Calu3 (cell line): ENCODE measurements around the gene SMO. TPM values are rescaled to one million over a fixed set of nuclear protein-coding genes. Genes with fewer than 3 reads are reported as not detected.

ENCODE experiments used
- BruUV-seq: library from RNA; stranded (reverse); fragments of 400-500 nt; replicated peaks from 2 replicates; lab custom pipeline; 2021; lab: Mats Ljungman, UMichigan
- CTCF ChIA-PET: fragments of 300-600 bp; sonication (Branson Sonifier 250); formaldehyde crosslinking; loops from one replicate; lab custom pipeline; 2022; ENCODE audit warnings: antibody characterized with exemption; lab: Charles Lee
- DNase-seq: peaks from one replicate; pipeline ENCODE4 v3.0.0; 2022
- H3K27ac Mint-ChIP-seq: one replicate; pipeline ENCODE4 v1.8.0; 2022; ENCODE audit warnings: mixed read lengths; ENCODE audit not compliant: unreplicated experiment
- H3K27me3 Mint-ChIP-seq: one replicate; pipeline ENCODE4 v1.8.0; 2022; ENCODE audit warnings: mixed read lengths; ENCODE audit not compliant: unreplicated experiment
- H3K36me3 Mint-ChIP-seq: one replicate; pipeline ENCODE4 v1.8.0; 2022; ENCODE audit warnings: mild to moderate bottlenecking, moderate library complexity, mixed read lengths; ENCODE audit not compliant: insufficient read depth, unreplicated experiment
- H3K4me1 Mint-ChIP-seq: one replicate; pipeline ENCODE4 v1.8.0; 2022; ENCODE audit warnings: mild to moderate bottlenecking, low read depth, mixed read lengths; ENCODE audit not compliant: unreplicated experiment
- H3K4me3 Mint-ChIP-seq: one replicate; pipeline ENCODE4 v1.8.0; 2022; ENCODE audit warnings: mild to moderate bottlenecking, low read depth, moderate library complexity, mixed read lengths; ENCODE audit not compliant: unreplicated experiment
- H3K9me3 Mint-ChIP-seq: one replicate; pipeline ENCODE4 v1.8.0; 2022; ENCODE audit warnings: low read depth, mixed read lengths; ENCODE audit not compliant: unreplicated experiment
- CTCF ChIP-seq: fragments of 200-600 bp; IDR thresholded peaks from one replicate; pipeline ENCODE4 v1.8.0; 2022; ENCODE audit warnings: antibody characterized with exemption; ENCODE audit not compliant: unreplicated experiment
- intact Hi-C: fragments of 100-400 bp; cut with micrococcal nuclease; formaldehyde crosslinking; loops from one replicate; pipeline ENCODE4 v1.10.0; 2022; ENCODE audit not compliant: unreplicated experiment
- total RNA-seq: library from RNA; stranded (reverse); gene quantifications from 2 replicates; pipeline ENCODE4 v1.2.3, GENCODE V29; 2022

SMO gene
- total RNA-seq, 1 experiment from 2014 or later, result 3.6 TPM

GRCh38 chr7:129186749-129187260, 1.6 kb upstream of the SMO start:
- CTCF ChIA-PET, result no interaction called here
- H3K27me3 Mint-ChIP-seq, result peaks cover 41% of the 10 kb centered on the region
- DNase-seq, result no peak
- H3K36me3 Mint-ChIP-seq, result peaks cover 5% of the 10 kb centered on the region
- no peak overlapping the region for H3K4me3 Mint-ChIP-seq
- H3K9me3 Mint-ChIP-seq, result no peaks in the 10 kb centered on the region
- no TSS peak for BruUV-seq
- peaks cover 9% of the 10 kb centered on the region for H3K4me1 Mint-ChIP-seq
- intact Hi-C loops, result no loop called here
- no peak overlapping the region for H3K27ac Mint-ChIP-seq
- no peak for TF ChIP-seq CTCF

DNA sequence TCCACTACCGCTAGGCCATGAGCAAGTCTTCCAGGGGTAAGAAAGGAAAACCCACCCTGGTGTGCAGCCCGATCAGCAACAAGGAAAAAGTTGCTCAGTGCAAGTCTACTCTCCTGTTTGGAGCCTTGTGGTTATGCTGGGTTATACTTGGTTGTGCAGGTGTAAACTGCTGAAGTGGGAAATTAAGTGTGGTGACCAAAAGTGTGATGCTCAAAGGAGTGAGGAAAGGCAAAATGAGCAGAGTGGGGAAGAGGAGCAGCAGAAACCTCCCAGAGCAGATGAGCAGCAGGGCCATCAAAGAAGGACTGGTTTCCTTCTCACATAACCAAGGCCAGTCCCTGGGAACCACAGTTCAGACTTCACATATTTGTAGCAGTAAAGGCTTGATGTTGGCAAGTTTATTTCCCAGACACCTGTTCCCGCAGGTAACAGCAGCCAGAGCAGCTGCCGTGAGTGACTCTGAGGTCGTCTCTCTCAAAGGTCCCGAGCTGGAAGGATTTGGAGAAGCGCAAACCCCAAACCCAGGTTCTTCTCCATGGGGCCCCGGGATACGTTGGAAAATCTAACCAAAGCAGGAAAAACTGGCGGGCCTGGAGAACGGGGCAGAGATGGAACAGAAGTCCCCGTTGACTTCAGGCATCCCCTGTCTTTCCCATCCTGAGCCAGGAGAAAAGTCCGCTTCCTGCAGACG, 607 bp upstream of the SMO start:
- H3K27ac Mint-ChIP-seq, result no peak overlapping the region
- intact Hi-C loops, result no loop called here
- no TSS peak for BruUV-seq

DNA sequence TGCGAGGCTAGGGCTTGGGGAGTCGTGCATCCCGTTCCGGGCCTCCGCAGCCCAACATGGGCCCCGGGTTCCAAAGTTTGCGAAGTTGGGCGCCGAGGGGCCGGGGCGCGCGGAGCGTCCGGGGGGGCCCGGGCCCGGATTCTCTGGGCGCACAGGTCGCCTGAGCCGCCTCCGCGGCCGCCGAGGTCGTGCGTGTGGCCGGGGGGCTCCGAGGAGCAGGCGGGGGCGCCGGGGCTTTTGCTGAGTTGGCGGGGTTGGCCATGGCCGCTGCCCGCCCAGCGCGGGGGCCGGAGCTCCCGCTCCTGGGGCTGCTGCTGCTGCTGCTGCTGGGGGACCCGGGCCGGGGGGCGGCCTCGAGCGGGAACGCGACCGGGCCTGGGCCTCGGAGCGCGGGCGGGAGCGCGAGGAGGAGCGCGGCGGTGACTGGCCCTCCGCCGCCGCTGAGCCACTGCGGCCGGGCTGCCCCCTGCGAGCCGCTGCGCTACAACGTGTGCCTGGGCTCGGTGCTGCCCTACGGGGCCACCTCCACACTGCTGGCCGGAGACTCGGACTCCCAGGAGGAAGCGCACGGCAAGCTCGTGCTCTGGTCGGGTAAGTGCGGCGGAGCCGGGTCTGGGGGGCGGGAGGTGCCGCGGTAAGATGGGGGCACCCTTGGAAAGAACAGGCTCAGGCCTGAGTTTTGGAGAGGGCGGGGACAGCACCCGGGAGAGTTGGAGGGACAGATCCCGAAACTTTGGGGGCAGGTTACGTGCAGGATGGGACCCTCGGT, 643 bp downstream of the SMO start:
- DNase-seq, result peak; percentile 19
- peaks cover 5% of the 10 kb centered on the region for H3K36me3 Mint-ChIP-seq
- peaks cover 9% of the 10 kb centered on the region for H3K4me1 Mint-ChIP-seq
- H3K27me3 Mint-ChIP-seq, result peaks cover 55% of the 10 kb centered on the region
- H3K4me3 Mint-ChIP-seq, result peak overlapping the region; percentile 65
- CTCF ChIA-PET, result no interaction called here
- H3K27ac Mint-ChIP-seq, result no peak overlapping the region
- no peaks in the 10 kb centered on the region for H3K9me3 Mint-ChIP-seq
- intact Hi-C loops, result no loop called here
- no peak for TF ChIP-seq CTCF
- no TSS peak for BruUV-seq

More for the DNA sequence above, 607 bp upstream of the SMO start:
- Mint-ChIP-seq H3K36me3 (peaks cover 5% of the 10 kb centered on the region), H3K27me3 (peaks cover 51% of the 10 kb centered on the region), H3K9me3 (no peaks in the 10 kb centered on the region), H3K4me3 (peak overlapping the region; percentile 65), H3K4me1 (peaks cover 9% of the 10 kb centered on the region)
- no peak for DNase-seq
- no peak for TF ChIP-seq CTCF
- CTCF ChIA-PET, result no interaction called here

DNA sequence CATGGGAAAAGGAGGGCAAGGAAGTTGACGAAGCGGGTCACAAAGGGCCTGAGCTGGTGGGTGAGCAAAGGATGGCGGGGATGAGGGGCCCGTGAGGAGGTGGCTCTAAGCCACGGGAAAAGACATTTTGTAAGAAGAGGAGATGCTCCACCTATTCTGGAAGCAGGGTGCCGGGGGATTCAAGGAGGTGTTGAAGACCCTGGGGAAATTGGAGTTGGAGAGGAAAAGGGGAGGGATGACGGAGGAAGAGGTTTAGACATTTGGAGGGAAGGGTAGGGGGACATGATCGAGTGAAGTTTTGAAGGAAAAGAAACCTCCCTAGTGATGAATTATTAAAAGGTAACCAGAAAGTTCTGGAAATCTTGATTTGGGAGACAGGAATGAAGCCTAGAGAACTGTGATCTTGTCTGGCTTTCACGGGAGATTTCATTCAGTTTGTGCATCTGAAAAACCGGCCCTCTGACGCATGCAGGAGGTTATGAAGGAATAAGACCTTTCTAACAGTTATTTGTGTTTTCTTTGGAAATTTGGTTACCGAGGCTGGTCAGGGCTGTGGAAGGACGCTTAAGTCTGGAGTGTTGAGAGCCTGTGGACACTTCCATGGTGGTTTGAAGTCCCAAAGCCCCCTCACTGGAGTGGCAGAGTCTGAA, 1.4 kb downstream of the SMO start:
- DNase-seq, result no peak
- CTCF ChIA-PET, result no interaction called here

More for the DNA sequence above, 1.4 kb downstream of the SMO start:
- TF ChIP-seq CTCF, result no peak
- Mint-ChIP-seq H3K27me3 (peaks cover 55% of the 10 kb centered on the region), H3K4me1 (peaks cover 9% of the 10 kb centered on the region), H3K27ac (no peak overlapping the region), H3K36me3 (peaks cover 5% of the 10 kb centered on the region), H3K4me3 (peak overlapping the region; percentile 65), H3K9me3 (no peaks in the 10 kb centered on the region)
- intact Hi-C loops, result no loop called here
- BruUV-seq, result no TSS peak
